HepG2 (cell line): ENCODE data around the gene RPS8. TPM values are rescaled to one million over a fixed set of nuclear protein-coding genes. Genes with fewer than 3 reads are reported as not detected.

Source experiments
- CTCF ChIP-seq: sonication (generic); formaldehyde crosslinking; IDR thresholded peaks from 2 replicates; pipeline ENCODE4 v1.5.0; 2020; ENCODE audit warnings: mild to moderate bottlenecking, missing genetic modification reagents, moderate library complexity
- FOXK1 ChIP-seq: sonication (generic); formaldehyde crosslinking; IDR thresholded peaks from 2 replicates; pipeline ENCODE4 v1.4.0; 2020; ENCODE audit warnings: low read depth, missing genetic modification reagents, borderline replicate concordance
- GLMP ChIP-seq: sonication (generic); formaldehyde crosslinking; IDR thresholded peaks from 2 replicates; pipeline ENCODE4 v1.9.0; 2021; ENCODE audit warnings: missing genetic modification reagents, mild to moderate bottlenecking, borderline replicate concordance
- HNF4A ChIP-seq: sonication (generic); formaldehyde crosslinking; IDR thresholded peaks from 2 replicates; pipeline ENCODE4 v1.4.0; 2020; ENCODE audit warnings: missing genetic modification reagents
- KAT2B ChIP-seq: fragments of 150-350 bp; IDR thresholded peaks from 2 replicates; pipeline ENCODE4 v1.6.1; 2014; ENCODE audit warnings: low read depth, low read length, borderline replicate concordance
- KDM3A ChIP-seq: IDR thresholded peaks from 2 replicates; pipeline ENCODE4 v1.6.1; 2018; ENCODE audit warnings: low read depth, missing compliant biosample characterization
- KLF11 ChIP-seq: IDR thresholded peaks from 2 replicates; pipeline ENCODE4 v1.6.1; 2016; ENCODE audit warnings: missing compliant biosample characterization
- MTA3 ChIP-seq: sonication (generic); formaldehyde crosslinking; IDR thresholded peaks from 2 replicates; pipeline ENCODE4 v1.4.0; 2020; ENCODE audit warnings: missing genetic modification reagents
- ONECUT2 ChIP-seq: sonication (generic); formaldehyde crosslinking; IDR thresholded peaks from 2 replicates; pipeline ENCODE4 v1.4.0; 2020; ENCODE audit warnings: missing genetic modification reagents
- RNF2 ChIP-seq: fragments of 450-650 bp; conservative IDR thresholded peaks from 2 replicates; pipeline ENCODE4 v1.6.1; 2016; ENCODE audit warnings: low read depth
- TBX3 ChIP-seq: fragments of 450-650 bp; IDR thresholded peaks from 2 replicates; pipeline ENCODE4 v1.6.1; 2017; ENCODE audit warnings: antibody characterized with exemption, mild to moderate bottlenecking, inconsistent platforms, borderline replicate concordance
- WIZ ChIP-seq: sonication (generic); formaldehyde crosslinking; IDR thresholded peaks from 2 replicates; pipeline ENCODE4 v1.5.1; 2020; ENCODE audit warnings: mild to moderate bottlenecking, missing genetic modification reagents
- ZFP62 ChIP-seq: sonication (generic); formaldehyde crosslinking; IDR thresholded peaks from 2 replicates; pipeline ENCODE4 v1.4.0; 2020; ENCODE audit warnings: missing genetic modification reagents
- ZKSCAN8 ChIP-seq: IDR thresholded peaks from 2 replicates; pipeline ENCODE4 v1.6.1; 2016; ENCODE audit warnings: borderline replicate concordance, missing genetic modification reagents, missing compliant biosample characterization
- ZNF207 ChIP-seq: fragments of 450-650 bp; IDR thresholded peaks from 2 replicates; pipeline ENCODE4 v1.6.1; 2016; ENCODE audit warnings: antibody characterized with exemption, borderline replicate concordance
- ZNF256 ChIP-seq: sonication (generic); formaldehyde crosslinking; conservative IDR thresholded peaks from 2 replicates; pipeline ENCODE4 v1.4.0; 2020; ENCODE audit warnings: missing genetic modification reagents
- ZNF33A ChIP-seq: sonication (generic); formaldehyde crosslinking; IDR thresholded peaks from 2 replicates; pipeline ENCODE4 v1.5.1; 2020; ENCODE audit warnings: missing genetic modification reagents, mild to moderate bottlenecking, moderate library complexity, borderline replicate concordance
- ZNF430 ChIP-seq: sonication (generic); formaldehyde crosslinking; IDR thresholded peaks from 2 replicates; pipeline ENCODE4 v1.9.0; 2021; ENCODE audit warnings: mild to moderate bottlenecking, missing genetic modification reagents
- ZNF563 ChIP-seq: sonication (generic); formaldehyde crosslinking; IDR thresholded peaks from 2 replicates; pipeline ENCODE4 v1.8.0; 2022; ENCODE audit warnings: mild to moderate bottlenecking, moderate library complexity, missing genetic modification reagents
- ZNF574 ChIP-seq: sonication (generic); formaldehyde crosslinking; IDR thresholded peaks from 2 replicates; pipeline ENCODE4 v1.4.0; 2020; ENCODE audit warnings: missing genetic modification reagents
- ZNF670 ChIP-seq: sonication (generic); formaldehyde crosslinking; IDR thresholded peaks from 2 replicates; pipeline ENCODE4 v1.8.0; 2022; ENCODE audit warnings: mild to moderate bottlenecking, missing genetic modification reagents, borderline replicate concordance
- ZNF740 ChIP-seq: sonication (generic); formaldehyde crosslinking; IDR thresholded peaks from 2 replicates; pipeline ENCODE4 v1.4.0; 2020; ENCODE audit warnings: missing genetic modification reagents
- ZNF772 ChIP-seq: sonication (generic); formaldehyde crosslinking; IDR thresholded peaks from 2 replicates; pipeline ENCODE4 v1.5.0; 2020; ENCODE audit warnings: mild to moderate bottlenecking, missing genetic modification reagents
- ZNF777 ChIP-seq: sonication (generic); formaldehyde crosslinking; IDR thresholded peaks from 2 replicates; pipeline ENCODE4 v1.4.0; 2020; ENCODE audit warnings: missing genetic modification reagents
- polyA plus RNA-seq, 8 experiments: library from polyadenylated mRNA; depleted of rRNA in 3 of 8; stranded (reverse) in 7 of 8; unstranded in 1 of 8; fragments of >200 nt; fragmentation: Illumina TruSeq in 4 of 8; extraction: Trizol in 4 of 8; gene quantifications; 2 replicates each; pipeline versions ENCODE4 v1.2.1 to v1.2.3, GENCODE V29; 2011 to 2016; ENCODE audit warnings: low read depth in 4 of 8, missing spikeins in 1 of 8, mixed read lengths in 1 of 8; ENCODE audit not compliant: insufficient read depth in 1 of 8
- total RNA-seq, 5 experiments: library from RNA; depleted of rRNA; stranded (reverse); fragments of >200 nt; fragmentation: Illumina TruSeq; extraction: Trizol; gene quantifications; 2 replicates each; pipeline ENCODE4 v1.2.3, GENCODE V29; 2016; ENCODE audit warnings: low read depth in 1 of 5

RPS8 gene
- total and polyA plus RNA-seq, 2 of the 13 experiments (the other 11 are each of a cell fraction or from before 2014, with no cell fraction given): 2,628 to 2,822 TPM

GRCh38 chr1:44775078-44775929, at the start of gene RPS8 (continued):
- TF ChIP-seq ZNF772 (CRISPR knock-in tag): no peak; the same call in 1 of the 2 replicates
- 0 out of 2 replicates have a peak, but pooled peaks have one; percentile 9 for TF ChIP-seq CTCF
- TF ChIP-seq ZNF574 (CRISPR knock-in tag): peak; percentile 92
- TF ChIP-seq KLF11: peak; percentile 45; the same call in 1 of the 2 replicates
- no peak; the same call in 1 of the 2 replicates for TF ChIP-seq ZNF563 (CRISPR knock-in tag)
- 0 out of 2 replicates have a peak, but pooled peaks have one; percentile 80 for TF ChIP-seq ZNF33A
- TF ChIP-seq ONECUT2 (CRISPR knock-in tag): no peak
- TF ChIP-seq ZFP62 (CRISPR knock-in tag): peak; percentile 57; the same call in 1 of the 2 replicates
- no peak for TF ChIP-seq ZNF207
- TF ChIP-seq KAT2B: no peak
- peak; percentile 28 for TF ChIP-seq HNF4A
- no peak for TF ChIP-seq GLMP (CRISPR knock-in tag)
- TF ChIP-seq MTA3 (CRISPR knock-in tag): no peak
- peak; percentile 72 for TF ChIP-seq ZNF777
- peak; percentile 96 for TF ChIP-seq ZNF256 (CRISPR knock-in tag)
- TF ChIP-seq ZNF670 (CRISPR knock-in tag): peak; percentile 94
- TF ChIP-seq FOXK1: peak; percentile 87; the same call in 1 of the 2 replicates
- TF ChIP-seq ZNF740 (CRISPR knock-in tag): 0 out of 2 replicates have a peak, but pooled peaks have one; percentile 16
- TF ChIP-seq ZNF430 (CRISPR knock-in tag): no peak
- peak; percentile 31; the same call in 1 of the 2 replicates for TF ChIP-seq TBX3
- 0 out of 2 replicates have a peak, but pooled peaks have one; percentile 38 for TF ChIP-seq RNF2
- peak; percentile 55; the same call in 1 of the 2 replicates for TF ChIP-seq ZKSCAN8 (CRISPR knock-in tag)
- TF ChIP-seq WIZ: no peak; the same call in 1 of the 2 replicates
- peak; percentile 41; the same call in 1 of the 2 replicates for TF ChIP-seq KDM3A (CRISPR knock-in tag)
